GM18907 (cell line): ENCODE data around the gene GLIPR2.
A peak's percentile ranks its signal among the peaks of the same experiment; 100 is the strongest.
"Not testable (repeated sequence)": the region's sequence is repeated elsewhere in the genome, so short reads cannot be mapped to it uniquely, and the experiment has no call there.

ENCODE experiments used
- ATAC-seq: cut with Tn5 transposase; IDR thresholded peaks from one replicate; pipeline ENCODE4 v1.9.1; 2021; ENCODE audit warnings: mild to moderate bottlenecking, moderate library complexity; ENCODE audit not compliant: unreplicated experiment

The GLIPR2 gene

GRCh38 chr9:36163049-36163785 is 26.7 kb downstream of the GLIPR2 start:
- no peak for ATAC-seq

- no peak for ATAC-seq
Measured at GRCh38 chr9:36163786-36164170, 27.2 kb downstream of the GLIPR2 start.

GRCh38 chr9:36164372-36164771 is 27.8 kb downstream of the GLIPR2 start:
- ATAC-seq: no peak

- ATAC-seq: no peak
Measured at GRCh38 chr9:36164989-36165388, 28.5 kb downstream of the GLIPR2 start.

GRCh38 chr9:36165826-36166167 is 29.3 kb downstream of the GLIPR2 start:
- ATAC-seq: no peak

GRCh38 chr9:36166168-36166927 is 29.8 kb downstream of the GLIPR2 start:
- ATAC-seq: peak; percentile 81

GRCh38 chr9:36169166-36169565 is 32.6 kb downstream of the GLIPR2 start, which contains the start of gene CCIN:
CCIN (plus strand) TSS chr9:36169388; CDS start chr9:36169503, 115 bp downstream.
- ATAC-seq: no peak

- no peak for ATAC-seq
Measured at GRCh38 chr9:36169708-36170107, 33.2 kb downstream of the GLIPR2 start.

- no peak for ATAC-seq
Measured at GRCh38 chr9:36170531-36170930, 34.0 kb downstream of the GLIPR2 start.

- no peak for ATAC-seq
Measured at GRCh38 chr9:36173861-36174260, 37.3 kb downstream of the GLIPR2 start.

GRCh38 chr9:36174271-36174670 is 37.7 kb downstream of the GLIPR2 start:
- no peak for ATAC-seq

GRCh38 chr9:36174731-36175130 is 38.2 kb downstream of the GLIPR2 start:
- ATAC-seq: no peak

- ATAC-seq: not testable (repeated sequence)
Measured at GRCh38 chr9:36175209-36175608, 38.7 kb downstream of the GLIPR2 start.

- not testable (repeated sequence) for ATAC-seq
Measured at GRCh38 chr9:36176496-36176895, 40.0 kb downstream of the GLIPR2 start.

- ATAC-seq: no peak
Measured at GRCh38 chr9:36177571-36177970, 41.0 kb downstream of the GLIPR2 start.

GRCh38 chr9:36180243-36180642 is 43.7 kb downstream of the GLIPR2 start:
- not testable (repeated sequence) for ATAC-seq

GRCh38 chr9:36187414-36187813 is 50.9 kb downstream of the GLIPR2 start:
- no peak for ATAC-seq

GRCh38 chr9:36188212-36188611 is 51.7 kb downstream of the GLIPR2 start:
- no peak for ATAC-seq

- ATAC-seq: no peak
Measured at GRCh38 chr9:36189976-36190375, 53.4 kb downstream of the GLIPR2 start.

- peak; percentile 96 for ATAC-seq
Measured at GRCh38 chr9:36190388-36191289, 54.1 kb downstream of the GLIPR2 start, which contains the start of gene CLTA. CLTA (plus strand) TSS chr9:36190921; CDS start chr9:36191057, 136 bp downstream.

GRCh38 chr9:36191290-36191645 is 54.7 kb downstream of the GLIPR2 start:
- ATAC-seq: peak; percentile 13
